Stomach (tissue), 4 donors: ENCODE results near the gene BID.

ENCODE experiments used
- POLR2AphosphoS5 ChIP-seq, 3 donors: sonication (generic); formaldehyde crosslinking; IDR thresholded peaks; one replicate each; pipeline ENCODE4 v1.6.1; 2016; ENCODE audit warnings: antibody characterized with exemption in 3 of 3
- TF ChIP-seq, protein P1 (sequence below), 7 experiments: fragments of 450-650 bp in 4 of 7; fragments of 200-600 bp in 3 of 7; sonication (generic) in 3 of 7; IDR thresholded peaks; one replicate each; pipeline ENCODE4 v1.5.1; 2016 to 2019; ENCODE audit warnings: antibody characterized with exemption in 7 of 7, control low read depth in 2 of 7, mild to moderate bottlenecking in 1 of 7

DNA sequence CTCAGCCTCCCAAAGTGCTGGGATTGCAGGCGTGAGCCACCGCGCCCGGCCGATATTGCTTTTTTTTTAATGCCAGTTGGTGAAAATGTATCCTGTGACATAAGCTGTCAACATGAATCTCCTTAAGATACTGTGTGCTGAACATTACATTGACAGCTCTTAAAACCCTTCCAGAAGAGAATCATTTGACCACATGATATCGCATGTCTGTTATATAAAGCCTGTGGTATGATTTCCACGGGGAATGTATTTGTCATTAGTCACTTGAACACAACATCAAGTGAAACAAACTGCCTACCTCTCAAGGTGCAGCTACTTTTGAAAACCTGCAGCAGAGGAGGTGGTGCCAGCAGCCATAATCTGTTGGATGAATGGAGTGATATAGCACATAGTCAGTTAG lies 68.7 kb downstream of the BID start:
- TF ChIP-seq POLR2AphosphoS5 (IDR thresholded peaks at IDR 0.05) = no peak
- TF ChIP-seq, protein P1, sequence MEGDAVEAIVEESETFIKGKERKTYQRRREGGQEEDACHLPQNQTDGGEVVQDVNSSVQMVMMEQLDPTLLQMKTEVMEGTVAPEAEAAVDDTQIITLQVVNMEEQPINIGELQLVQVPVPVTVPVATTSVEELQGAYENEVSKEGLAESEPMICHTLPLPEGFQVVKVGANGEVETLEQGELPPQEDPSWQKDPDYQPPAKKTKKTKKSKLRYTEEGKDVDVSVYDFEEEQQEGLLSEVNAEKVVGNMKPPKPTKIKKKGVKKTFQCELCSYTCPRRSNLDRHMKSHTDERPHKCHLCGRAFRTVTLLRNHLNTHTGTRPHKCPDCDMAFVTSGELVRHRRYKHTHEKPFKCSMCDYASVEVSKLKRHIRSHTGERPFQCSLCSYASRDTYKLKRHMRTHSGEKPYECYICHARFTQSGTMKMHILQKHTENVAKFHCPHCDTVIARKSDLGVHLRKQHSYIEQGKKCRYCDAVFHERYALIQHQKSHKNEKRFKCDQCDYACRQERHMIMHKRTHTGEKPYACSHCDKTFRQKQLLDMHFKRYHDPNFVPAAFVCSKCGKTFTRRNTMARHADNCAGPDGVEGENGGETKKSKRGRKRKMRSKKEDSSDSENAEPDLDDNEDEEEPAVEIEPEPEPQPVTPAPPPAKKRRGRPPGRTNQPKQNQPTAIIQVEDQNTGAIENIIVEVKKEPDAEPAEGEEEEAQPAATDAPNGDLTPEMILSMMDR (IDR thresholded peaks at IDR 0.05) = no peak
